ENCODE data around the gene OSCP1.
A peak's percentile ranks its signal among the peaks of the same experiment; 100 is the strongest.
"Not testable (repeated sequence)": the region's sequence is repeated elsewhere in the genome, so short reads cannot be mapped to it uniquely, and the experiment has no call there.

The OSCP1 gene

GRCh38 chr1:36450270-36450918 lies at the start of gene OSCP1:
TSS of gene OSCP1 (minus strand) at chr1:36450451. CDS start at chr1:36450369, 82 bp downstream.
- peak; percentile 79 for DNase-seq

- DNase-seq = no peak
Measured at GRCh38 chr1:36497207-36497606, 47.0 kb upstream of the OSCP1 start.

DNA sequence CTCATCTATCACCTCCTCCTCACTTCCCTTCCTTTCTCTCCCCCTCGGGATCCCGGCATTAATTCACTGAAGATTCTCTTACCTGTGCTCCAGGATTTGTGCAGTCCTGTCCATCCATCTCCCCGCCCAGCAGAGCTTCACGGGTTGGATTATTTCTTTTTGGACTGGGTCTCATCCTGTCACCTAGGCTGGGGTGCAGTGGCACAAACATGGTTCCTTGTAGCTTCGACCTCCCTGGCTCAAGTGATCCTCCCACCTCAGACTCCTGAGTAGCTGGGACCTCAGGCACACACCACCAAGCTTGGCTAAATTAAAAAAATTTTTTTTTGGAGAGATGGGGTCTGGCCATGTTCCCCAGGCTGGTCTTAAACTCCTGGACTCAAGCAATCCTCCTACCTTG lies 44.7 kb upstream of the OSCP1 start:
- DNase-seq = no peak

DNA sequence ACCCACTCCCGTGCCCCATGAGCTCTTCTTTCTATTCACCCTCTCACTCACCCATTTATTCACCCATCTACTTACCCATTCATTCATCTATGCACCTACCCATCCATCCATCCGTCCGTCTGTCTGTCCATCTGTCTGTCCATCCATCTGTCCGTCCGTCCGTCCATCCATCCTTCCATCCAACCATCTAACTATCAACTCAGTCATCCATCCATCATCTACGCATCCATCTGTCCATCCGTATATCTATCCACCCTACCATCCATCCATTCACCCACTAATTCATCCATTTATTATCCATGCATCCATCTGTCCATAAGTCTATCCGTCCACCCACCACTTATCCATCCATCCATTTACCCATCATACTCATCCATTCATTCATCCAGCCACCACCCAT lies 43.3 kb upstream of the OSCP1 start:
- no peak for DNase-seq

DNA sequence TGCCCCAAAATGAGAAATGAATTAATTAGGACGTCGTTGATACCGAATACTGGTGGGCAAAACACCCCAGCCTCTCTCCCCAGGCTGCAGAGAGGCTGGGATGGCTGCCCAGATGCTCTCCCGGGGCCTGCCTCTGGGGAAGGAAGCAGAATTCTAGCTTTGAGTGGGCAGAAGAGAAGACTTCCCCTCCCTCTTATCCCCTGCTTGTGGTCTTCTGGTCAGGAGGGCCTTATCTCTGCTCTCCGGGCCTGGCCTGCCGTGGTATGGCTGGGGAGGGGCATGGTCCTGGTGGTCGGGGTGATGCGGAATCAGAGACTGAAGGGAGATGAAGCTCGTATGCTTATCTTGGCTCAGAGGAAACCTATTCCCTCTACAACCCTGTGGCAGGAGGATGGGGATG lies 42.2 kb upstream of the OSCP1 start:
- DNase-seq = no peak

DNA sequence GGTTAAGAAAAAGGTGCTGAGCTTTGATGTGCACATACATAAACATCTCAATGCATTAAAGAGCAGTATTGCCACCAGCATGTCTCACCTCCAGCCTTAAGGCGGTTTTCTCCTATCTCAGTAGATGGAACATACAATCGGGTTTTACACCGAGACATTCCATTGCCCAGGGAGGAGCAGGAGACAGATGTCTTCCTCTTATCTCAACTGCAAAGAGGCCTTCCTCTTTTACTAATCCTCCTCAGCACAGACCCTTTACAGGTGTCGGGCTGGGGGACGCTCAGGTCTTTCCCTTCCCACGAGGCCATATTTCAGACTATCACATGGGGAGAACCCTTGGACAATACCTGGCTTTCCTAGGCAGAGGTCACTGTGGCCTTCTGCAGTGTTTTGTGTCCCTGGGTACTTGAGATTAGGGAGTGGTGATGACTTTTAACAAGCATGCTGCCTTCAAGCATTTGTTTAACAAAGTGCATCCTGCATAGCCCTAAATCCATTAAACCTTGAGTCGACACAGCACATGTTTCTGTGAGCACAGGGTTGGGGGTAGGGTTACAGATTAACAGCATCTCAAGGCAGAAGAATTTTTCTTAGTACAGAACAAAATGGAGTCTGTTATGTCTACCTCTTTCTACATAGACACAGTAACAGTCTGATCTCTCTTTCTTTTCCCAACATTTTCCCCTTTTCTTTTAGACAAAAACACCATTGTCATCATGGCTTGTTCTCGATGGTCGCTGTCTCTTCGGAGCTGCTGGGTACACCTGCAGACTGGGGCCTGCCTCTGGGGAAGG lies 39.2 kb upstream of the OSCP1 start:
- DNase-seq = not testable (repeated sequence)

DNA sequence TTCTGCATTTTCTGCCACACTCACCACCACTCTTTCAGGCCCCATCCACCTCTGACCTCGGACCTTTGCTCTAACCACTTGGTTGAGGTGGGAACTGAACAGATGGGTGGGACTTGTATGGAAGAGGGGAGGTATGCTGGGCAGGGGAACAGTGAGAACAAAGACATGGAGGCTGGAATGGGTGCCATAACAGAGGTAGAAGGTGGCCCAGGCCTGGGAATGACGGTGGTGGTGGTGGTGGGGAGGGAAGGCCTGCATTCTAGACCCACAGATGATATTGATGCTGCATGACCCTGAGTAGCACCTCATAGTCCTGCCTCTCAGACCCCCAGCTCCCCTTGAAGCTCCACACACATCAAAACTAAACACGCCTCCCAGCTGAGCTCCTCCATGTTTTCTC lies 37.7 kb upstream of the OSCP1 start:
- DNase-seq = no peak

DNA sequence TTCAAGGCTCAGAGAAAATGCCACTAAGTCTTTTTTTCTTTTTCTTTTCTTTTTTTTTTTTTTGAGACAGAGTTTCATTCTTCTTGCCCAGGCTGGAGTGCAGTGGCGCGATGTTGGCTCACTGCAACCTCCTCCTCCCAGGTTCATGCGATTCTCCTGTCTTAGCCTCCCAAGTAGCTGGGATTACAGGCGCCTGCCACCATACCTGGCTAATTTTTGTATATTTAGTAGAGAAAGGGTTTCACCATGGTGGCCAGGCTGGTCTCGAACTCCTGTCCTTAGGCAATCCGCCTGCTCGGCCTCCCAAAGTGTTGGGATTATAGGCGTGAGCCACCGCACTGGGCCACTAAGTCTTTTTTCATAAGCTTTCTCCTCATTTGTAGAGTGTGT lies 37.1 kb upstream of the OSCP1 start:
- DNase-seq = not testable (repeated sequence)

DNA sequence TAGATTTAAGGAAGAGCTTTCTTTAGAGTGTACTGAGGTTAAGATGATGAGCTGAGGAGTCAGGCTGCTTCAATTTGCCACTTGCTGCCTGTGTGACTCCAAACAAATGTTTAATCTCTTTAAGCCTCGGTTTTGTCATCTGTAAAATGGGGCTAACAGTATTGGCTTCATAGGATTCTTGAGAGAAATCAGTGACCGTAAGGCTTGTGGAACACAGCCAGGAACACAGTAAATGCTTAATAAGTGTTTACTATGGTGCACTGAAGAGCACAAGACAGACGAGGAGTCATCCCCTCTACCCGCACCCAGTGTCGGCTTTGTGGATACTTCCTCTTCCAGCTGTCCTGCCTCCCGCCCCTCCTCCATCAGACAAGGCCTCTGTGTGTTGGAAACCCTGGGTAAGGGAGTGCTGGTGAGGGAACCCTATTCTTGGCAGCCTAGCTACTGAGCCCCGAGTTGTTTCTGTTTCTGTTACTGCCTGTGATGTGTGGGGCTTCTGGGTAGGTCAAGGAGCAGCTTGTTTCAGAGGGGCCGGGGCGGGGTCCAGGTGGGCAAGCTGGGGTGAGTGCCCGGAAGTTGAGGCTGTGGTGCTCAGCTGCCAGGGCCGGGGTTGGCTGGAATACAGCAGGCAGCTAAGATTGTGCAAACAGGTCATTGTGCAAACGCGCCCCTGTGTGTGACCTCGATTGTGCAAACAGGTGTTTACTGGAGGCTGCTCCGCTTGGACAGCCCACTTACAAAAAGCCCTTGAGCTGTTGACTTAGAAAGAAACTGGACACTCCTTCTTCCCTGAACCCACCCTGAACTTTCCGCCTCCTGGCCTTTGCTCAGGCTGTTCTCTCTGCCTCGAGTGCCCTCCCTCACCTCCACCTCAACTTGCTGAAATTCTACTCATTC lies 36.4 kb upstream of the OSCP1 start:
- no peak for DNase-seq

GRCh38 chr1:36486093-36486438 lies 35.8 kb upstream of the OSCP1 start:
- no peak for DNase-seq

DNA sequence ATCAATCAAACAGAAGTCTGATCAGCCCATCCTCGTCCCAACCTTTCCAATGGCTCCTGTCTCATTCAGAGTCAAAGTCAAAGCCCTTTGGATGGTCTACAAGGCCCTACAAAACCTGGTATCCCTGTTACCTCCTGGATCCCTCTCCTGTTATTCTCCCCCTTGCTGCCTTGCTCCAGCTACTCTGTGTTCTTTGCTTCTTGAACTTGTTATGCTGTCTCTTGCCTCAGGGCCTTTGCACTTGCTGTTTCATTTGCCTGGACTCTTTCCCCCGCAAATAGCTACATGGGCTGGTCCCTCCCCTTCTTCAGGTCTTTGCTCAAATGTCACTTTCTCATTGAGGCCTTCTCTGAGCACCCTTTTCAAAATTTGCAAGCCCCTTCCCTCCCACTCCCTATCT lies 33.8 kb upstream of the OSCP1 start:
- DNase-seq = no peak

DNA sequence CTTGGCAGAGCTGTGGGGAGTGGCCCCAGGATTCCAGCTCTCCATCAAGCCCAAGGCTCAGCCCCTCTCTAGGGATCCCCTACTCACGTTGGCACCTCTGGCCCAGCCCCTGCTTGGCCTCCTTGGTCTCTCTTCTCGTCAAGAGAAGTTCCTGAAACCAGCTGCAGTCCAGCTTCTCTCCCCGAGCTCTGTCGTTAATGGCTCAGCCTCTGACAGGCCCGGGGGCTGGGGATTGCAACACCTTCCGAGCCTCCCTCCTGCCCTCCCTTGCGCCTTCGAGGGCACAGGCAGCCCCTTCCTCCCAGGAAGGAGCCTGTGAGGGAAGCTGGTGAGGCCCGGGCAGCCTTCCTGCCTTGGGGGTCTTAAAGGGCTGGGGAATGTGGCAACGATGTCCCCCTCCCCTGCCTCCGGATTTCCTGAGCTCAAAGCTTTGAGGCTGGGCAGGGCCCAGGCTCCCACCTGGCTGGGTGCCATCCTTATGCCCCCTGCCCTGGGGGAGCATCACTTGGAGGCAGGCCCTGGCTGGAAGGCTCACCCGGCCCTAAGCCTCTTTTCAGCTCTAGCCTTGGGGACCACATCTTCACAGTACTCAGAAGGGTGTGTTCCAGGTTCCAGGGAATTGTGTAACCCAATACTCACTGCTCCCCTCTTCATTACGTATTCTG lies 32.6 kb upstream of the OSCP1 start, which contains the start of gene CSF3R:
Gene CSF3R (minus strand): TSS at position 190 of the 665 bp plus-strand sequence. CDS start 3,417 bp downstream, outside the sequence.
- no peak for DNase-seq

GRCh38 chr1:36481771-36482723 lies 31.8 kb upstream of the OSCP1 start:
- DNase-seq = no peak

GRCh38 chr1:36481091-36481490 lies 30.8 kb upstream of the OSCP1 start:
- DNase-seq = no peak

DNA sequence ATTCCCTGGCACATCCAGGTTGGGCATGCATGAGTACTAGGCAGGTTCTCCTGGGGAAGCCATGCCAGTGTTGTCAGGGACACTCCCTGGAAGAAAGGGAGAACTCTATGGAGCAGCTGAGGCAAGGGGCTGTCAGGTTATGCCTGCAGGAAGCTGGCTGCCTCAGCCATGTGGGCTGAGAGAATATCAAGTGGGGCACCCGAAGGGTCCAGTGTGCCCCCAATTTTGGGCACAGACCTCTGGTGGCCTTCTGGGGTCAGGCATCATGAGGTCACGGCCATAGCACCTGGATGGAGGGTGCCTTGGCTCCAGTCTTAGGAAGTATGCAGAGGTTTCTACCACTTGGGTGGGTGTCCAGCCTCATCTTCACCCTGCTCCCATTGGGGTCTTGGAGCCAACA lies 29.9 kb upstream of the OSCP1 start:
- DNase-seq = no peak

- no peak for DNase-seq
Measured at GRCh38 chr1:36479505-36480051, 29.3 kb upstream of the OSCP1 start.

DNA sequence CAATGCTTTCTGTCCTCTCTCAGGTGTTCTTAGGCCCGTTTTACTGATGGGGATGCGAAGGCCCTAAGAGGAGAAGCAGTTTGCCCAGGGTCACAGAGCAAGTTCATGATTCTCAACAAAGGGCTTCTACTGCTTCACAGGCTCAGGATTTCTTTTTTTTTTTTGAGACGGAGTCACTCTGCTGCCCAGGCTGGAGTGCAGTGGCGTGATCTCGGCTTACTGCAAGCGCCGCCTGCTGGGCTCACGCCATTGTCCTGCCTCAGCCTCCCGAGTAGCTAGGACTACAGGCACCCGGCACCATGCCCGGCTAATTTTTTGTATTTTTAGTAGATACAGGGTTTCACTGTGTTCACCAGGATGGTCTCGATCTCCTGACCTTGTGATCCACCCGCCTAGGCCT lies 27.4 kb upstream of the OSCP1 start:
- DNase-seq = not testable (repeated sequence)

GRCh38 chr1:36476945-36477344 lies 26.7 kb upstream of the OSCP1 start:
- DNase-seq = no peak

DNA sequence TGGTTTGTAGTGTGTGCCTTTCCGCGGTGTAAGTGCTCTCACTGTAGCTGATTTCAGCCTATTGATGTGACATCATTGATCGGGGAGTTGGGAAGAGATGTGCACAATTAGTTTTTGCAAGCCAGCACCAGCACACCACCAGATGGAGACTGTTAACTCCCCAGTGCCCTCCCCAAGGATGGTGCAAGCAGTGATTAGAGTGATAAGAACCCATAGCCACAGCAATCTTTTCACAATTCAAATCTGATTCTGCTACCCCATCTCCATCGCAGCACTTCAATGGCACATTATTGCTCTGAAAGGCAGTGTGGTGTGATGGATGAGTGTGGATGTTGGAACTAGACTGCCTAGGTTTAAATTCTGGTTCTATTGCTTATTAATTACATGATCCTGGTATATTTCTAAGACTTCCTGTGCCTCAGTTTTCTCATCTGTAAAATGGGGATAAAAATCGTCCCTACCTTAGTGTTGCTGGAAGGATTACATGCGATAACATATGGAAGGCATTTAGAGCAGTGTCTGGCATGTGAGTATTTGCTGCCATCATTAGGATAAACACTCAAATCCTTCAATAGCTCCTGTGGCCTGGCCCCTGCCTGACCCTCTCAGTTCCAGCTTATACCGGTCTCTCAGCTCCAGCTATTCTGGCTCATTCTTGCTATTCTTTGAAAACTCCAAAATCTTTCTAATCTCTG lies 25.8 kb upstream of the OSCP1 start:
- DNase-seq = no peak

DNA sequence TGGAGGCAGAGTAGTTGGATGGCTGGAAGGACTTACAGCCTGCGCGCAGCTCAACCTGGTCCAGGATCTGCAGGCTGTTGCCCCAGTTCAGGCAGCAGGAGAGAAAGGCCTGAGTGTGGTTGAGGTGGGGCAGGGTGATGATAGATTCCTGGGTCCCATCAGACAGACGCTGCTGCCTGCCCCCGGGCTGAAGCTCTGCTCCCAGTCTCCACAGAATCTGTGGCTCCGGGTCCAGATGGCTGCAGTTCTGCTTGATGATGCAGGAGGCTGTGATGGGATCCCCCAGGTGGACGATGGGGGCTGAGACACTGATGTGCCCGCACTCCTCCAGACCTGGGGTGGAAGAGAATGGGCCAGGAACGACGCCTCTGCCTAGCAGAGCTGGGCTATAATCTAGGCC lies 25.1 kb upstream of the OSCP1 start:
- DNase-seq = no peak

GRCh38 chr1:36472656-36473055 lies 22.4 kb upstream of the OSCP1 start:
- DNase-seq = no peak
